ENCODE measurements around the gene NEU1.
"Not testable (repeated sequence)": the region's sequence is repeated elsewhere in the genome, so short reads cannot be mapped to it uniquely, and the experiment has no call there.

NEU1 gene

GRCh38 chr6:31815025-31815838 lies 47.4 kb downstream of the NEU1 start, which contains the start of the genes HSPA1A and HSPA1L:
Gene HSPA1A, plus strand, starts transcription at chr6:31815543. Its CDS starts 214 bp downstream, at chr6:31815757.
Gene HSPA1L, minus strand, starts transcription at chr6:31815283. Its CDS starts 3,311 bp downstream, at chr6:31811972.
- no peak for DNase-seq

- no peak for DNase-seq
Measured at GRCh38 chr6:31814677-31815024, 48.0 kb downstream of the NEU1 start.

- DNase-seq, result no peak
Measured at GRCh38 chr6:31813465-31813849, 49.2 kb downstream of the NEU1 start.

GRCh38 chr6:31811645-31812044 lies 51.0 kb downstream of the NEU1 start:
- DNase-seq, result no peak

- DNase-seq, result not testable (repeated sequence)
Measured at GRCh38 chr6:31808599-31808998, 54.0 kb downstream of the NEU1 start.
